B cell (primary cell): ENCODE data around the gene POLR1G. TPM values are rescaled to one million over a fixed set of nuclear protein-coding genes. Genes with fewer than 3 reads are reported as not detected.
A peak's percentile ranks its signal among the peaks of the same experiment; 100 is the strongest.

Source experiments
- ATAC-seq: fragments of 200-7000 bp; cut with Tn5 transposase; one replicate; pipeline ENCODE4 v1.10.0; 2021; ENCODE audit warnings: low read depth, mild to moderate bottlenecking, moderate number of reproducible peaks, moderate library complexity
- CTCF ChIA-PET: fragments of 350-600 bp; sonication (Branson Sonifier 250); formaldehyde crosslinking; loops from one replicate; lab custom pipeline; 2021; ENCODE audit warnings: antibody characterized with exemption, inconsistent platforms; lab: Charles Lee
- POLR2A ChIA-PET: fragments of 350-600 bp; sonication (Branson Sonifier 250); formaldehyde crosslinking; loops from one replicate; lab custom pipeline; 2021; ENCODE audit warnings: antibody characterized with exemption; lab: Charles Lee
- DNase-seq: peaks from one replicate; pipeline ENCODE4 v3.0.0; 2013
- H2AFZ ChIP-seq: 2 replicates; pipeline ENCODE4 v1.6.1; 2012; ENCODE audit warnings: mild to moderate bottlenecking, low read depth, low read length; ENCODE audit not compliant: insufficient read depth, poor library complexity, severe bottlenecking
- H3K27ac ChIP-seq, 2 donors: 1 replicate in 1 of 2; 2 replicates in 1 of 2; pipeline ENCODE4 v1.5.1; 2012 to 2013; ENCODE audit warnings: low read length in 2 of 2, mild to moderate bottlenecking in 2 of 2, moderate library complexity in 1 of 2
- H3K27me3 ChIP-seq, 4 experiments: fragments of 200-600 bp in 1 of 4; sonication (generic) in 1 of 4; replicated peaks in 1 of 4; 1 replicate in 2 of 4; 2 replicates in 2 of 4; pipeline versions ENCODE4 v1.6.1 to v1.7.0; 2013 to 2016; ENCODE audit warnings: low read length in 3 of 4, mild to moderate bottlenecking in 2 of 4, mixed read lengths in 1 of 4, moderate library complexity in 1 of 4; ENCODE audit not compliant: insufficient read depth in 4 of 4, control insufficient read depth in 3 of 4; ENCODE audit errors: control extremely low read depth in 1 of 4
- H3K36me3 ChIP-seq, 2 experiments: replicated peaks in 1 of 2; 1 replicate in 1 of 2; 2 replicates in 1 of 2; pipeline versions ENCODE4 v1.6.1 to v1.7.1; 2013; ENCODE audit warnings: low read length in 1 of 2; ENCODE audit not compliant: insufficient read depth in 2 of 2, control insufficient read depth in 1 of 2; ENCODE audit errors: control extremely low read depth in 1 of 2, extremely low read depth in 1 of 2
- H3K4me1 ChIP-seq, 2 donors: fragments of 200-600 bp in 1 of 2; sonication (generic) in 1 of 2; 1 replicate in 1 of 2; 2 replicates in 1 of 2; pipeline versions ENCODE4 v1.5.1 to v1.6.1; 2013 to 2017; ENCODE audit warnings: low read length in 2 of 2; ENCODE audit not compliant: control insufficient read depth in 2 of 2, insufficient read depth in 2 of 2
- H3K4me2 ChIP-seq: replicated peaks from 2 replicates; pipeline ENCODE3; 2012; ENCODE audit warnings: mild to moderate bottlenecking, low read depth, low read length; ENCODE audit not compliant: poor library complexity, severe bottlenecking
- H3K4me3 ChIP-seq, 5 experiments: fragments of 200-600 bp in 1 of 5; sonication (generic) in 1 of 5; 1 replicate in 3 of 5; 2 replicates in 2 of 5; pipeline versions ENCODE4 v1.5.1 to v1.7.0; 2011 to 2016; ENCODE audit warnings: low read length in 4 of 5, mild to moderate bottlenecking in 4 of 5, low read depth in 2 of 5, control low read depth in 1 of 5, moderate library complexity in 1 of 5; ENCODE audit not compliant: insufficient read depth in 1 of 5; ENCODE audit errors: control extremely low read depth in 1 of 5, extremely low read depth in 1 of 5
- H3K79me2 ChIP-seq: fragments of 200-600 bp; sonication (generic); one replicate; pipeline ENCODE4 v1.6.0; 2016; ENCODE audit warnings: low read length; ENCODE audit not compliant: control insufficient read depth, insufficient read depth
- H3K9ac ChIP-seq: fragments of 200-600 bp; sonication (generic); 2 replicates; pipeline ENCODE4 v1.6.1; 2017; ENCODE audit warnings: mild to moderate bottlenecking, low read length, moderate library complexity
- H3K9me3 ChIP-seq, 3 donors: one replicate each; pipeline versions ENCODE4 v1.6.1 to v1.7.1; 2013; ENCODE audit warnings: low read length in 2 of 3; ENCODE audit not compliant: control insufficient read depth in 2 of 3, insufficient read depth in 1 of 3; ENCODE audit errors: control extremely low read depth in 1 of 3
- H4K20me1 ChIP-seq: 2 replicates; pipeline ENCODE4 v1.6.0; 2012; ENCODE audit warnings: mild to moderate bottlenecking, low read length; ENCODE audit not compliant: insufficient read depth, control insufficient read depth, poor library complexity, severe bottlenecking
- H3K27ac Mint-ChIP-seq: one replicate; pipeline ENCODE4 v1.8.0; 2021; ENCODE audit warnings: mixed read lengths
- H3K27me3 Mint-ChIP-seq: one replicate; pipeline ENCODE4 v1.8.0; 2021; ENCODE audit warnings: mixed read lengths
- H3K4me1 Mint-ChIP-seq: one replicate; pipeline ENCODE4 v1.8.0; 2021; ENCODE audit warnings: mixed read lengths
- H3K4me3 Mint-ChIP-seq: one replicate; pipeline ENCODE4 v1.8.0; 2021; ENCODE audit warnings: mixed read lengths
- H3K9me3 Mint-ChIP-seq: one replicate; pipeline ENCODE4 v1.8.0; 2022; ENCODE audit warnings: mixed read lengths; ENCODE audit not compliant: insufficient read depth
- CTCF ChIP-seq: fragments of 200-600 bp; IDR thresholded peaks from one replicate; pipeline ENCODE4 v1.8.0; 2022; ENCODE audit warnings: antibody characterized with exemption, mild to moderate bottlenecking
- EZH2 ChIP-seq: IDR thresholded peaks from 2 replicates; pipeline ENCODE4 v1.6.1; 2012; ENCODE audit warnings: borderline replicate concordance, low read depth, mild to moderate bottlenecking, moderate library complexity, low read length; ENCODE audit not compliant: insufficient read depth, poor library complexity, severe bottlenecking
- WGBS: methylation state at CpG from one replicate; pipeline ENCODE4 v1.1.5; 2013; ENCODE audit warnings: missing lambda C conversion rate; ENCODE audit not compliant: insufficient coverage; 5-methylcytosine and 5-hydroxymethylcytosine counted together
- intact Hi-C: fragments of 100-400 bp; cut with micrococcal nuclease; formaldehyde crosslinking; loops from one replicate; pipeline ENCODE4 v1.10.0; 2022
- polyA plus RNA-seq: library from polyadenylated mRNA; depleted of rRNA; stranded (reverse); fragments of >200 nt; gene quantifications from 2 replicates; pipeline ENCODE4 v1.2.3, GENCODE V29; 2012
- total RNA-seq, 2 donors: library from RNA; stranded (reverse); fragments of 120-200 nt in 1 of 2; gene quantifications; 1 replicate in 1 of 2; 2 replicates in 1 of 2; pipeline versions ENCODE4 v1.2.3 to v1.2.4, GENCODE V29; 2013 to 2022

The POLR1G gene
- total and polyA plus RNA-seq, 2 donors (not counting 1 experiment from before 2014, with no cell fraction given), result 2.1 to 4.3 TPM

- Mint-ChIP-seq H3K9me3 (no peaks in the 10 kb centered on the region), H3K4me1 (peaks cover 12% of the 10 kb centered on the region), H3K27me3 (no peaks in the 10 kb centered on the region), H3K27ac (peak within 1 kb of the TSS; percentile 92), H3K4me3 (peak within 1 kb of the TSS; percentile 94)
- TF ChIP-seq EZH2, result no peak
- TF ChIP-seq CTCF, result no peak
- POLR2A ChIA-PET, result interaction anchor here (0.7 kb wide), 2 partner anchors 115 to 1515 kb away, joined by 3 read pairs; no protein-coding TSS in a partner anchor
- under 1% methylated on average over 46 of the region's 55 CpGs for WGBS
- H3K27me3 ChIP-seq, result no peaks in the 10 kb centered on the region
- H3K27ac ChIP-seq, result peak within 1 kb of the TSS; percentile 69 to 85
- H3K4me3 ChIP-seq, result peak within 1 kb of the TSS; percentile 55 to 83 (median 75)
- H3K4me2 ChIP-seq, result peak within 1 kb of the TSS; percentile 94
- H3K9ac ChIP-seq, result peak within 1 kb of the TSS; percentile 75
- H4K20me1 ChIP-seq, result no peaks in the 10 kb centered on the region
- CTCF ChIA-PET, result interaction anchor here (0.6 to 2.0 kb wide), 4 partner anchors 32 to 184 kb away, joined by 3 to 6 read pairs (median 5); no protein-coding TSS in a partner anchor
- DNase-seq, result peak; percentile 99
- intact Hi-C loops, result loop anchor here (1.0 to 5.0 kb wide), 5 partner anchors 32 to 480 kb away; partner anchors contain the start of genes BLOC1S3, POLR1G, QPCTL and SNRPD2
- H3K79me2 ChIP-seq, result peaks cover 7% of the 10 kb centered on the region
- no peaks in the 10 kb centered on the region for H3K9me3 ChIP-seq
- H2AFZ ChIP-seq, result peak within 1 kb of the TSS; percentile 97
- peak; percentile 97 for ATAC-seq
- H3K36me3 ChIP-seq, result peaks cover 0 to 5% of the 10 kb centered on the region in 2 experiments
- H3K4me1 ChIP-seq, result peaks cover 3 to 12% of the 10 kb centered on the region in 2 donors
These were observed 35.8 kb upstream of the POLR1G start, which contains the start of gene ERCC2 for GRCh38 chr19:45370410-45371204. ERCC2 (minus strand) TSS chr19:45370573; CDS start chr19:45370540, 33 bp downstream.
